GM06990 (cell line): Measurements from ENCODE around the gene EFR3B.

Experiments used
- DNase-seq: peaks from one replicate; pipeline ENCODE4 v3.0.0-alpha.2; 2011; ENCODE audit not compliant: insufficient read length; ENCODE audit errors: extremely low read depth
- H3K27me3 ChIP-seq: replicated peaks from 2 replicates; pipeline ENCODE4 v1.6.0; 2011; ENCODE audit warnings: low read length; ENCODE audit not compliant: control insufficient read depth, insufficient read depth
- H3K36me3 ChIP-seq: 2 replicates; pipeline ENCODE4 v1.5.1; 2011; ENCODE audit warnings: low read length; ENCODE audit not compliant: control insufficient read depth, insufficient read depth
- H3K4me3 ChIP-seq: replicated peaks from 2 replicates; pipeline ENCODE4 v1.5.1; 2011; ENCODE audit warnings: low read depth, mild to moderate bottlenecking, control low read depth, low read length
- TF ChIP-seq, protein P1 (sequence below): IDR thresholded peaks from 2 replicates; pipeline ENCODE4 v1.5.1; 2011; ENCODE audit warnings: low read length, control low read depth, mild to moderate bottlenecking, inconsistent platforms; ENCODE audit not compliant: insufficient read depth, poor library complexity, severe bottlenecking

The EFR3B gene

DNA sequence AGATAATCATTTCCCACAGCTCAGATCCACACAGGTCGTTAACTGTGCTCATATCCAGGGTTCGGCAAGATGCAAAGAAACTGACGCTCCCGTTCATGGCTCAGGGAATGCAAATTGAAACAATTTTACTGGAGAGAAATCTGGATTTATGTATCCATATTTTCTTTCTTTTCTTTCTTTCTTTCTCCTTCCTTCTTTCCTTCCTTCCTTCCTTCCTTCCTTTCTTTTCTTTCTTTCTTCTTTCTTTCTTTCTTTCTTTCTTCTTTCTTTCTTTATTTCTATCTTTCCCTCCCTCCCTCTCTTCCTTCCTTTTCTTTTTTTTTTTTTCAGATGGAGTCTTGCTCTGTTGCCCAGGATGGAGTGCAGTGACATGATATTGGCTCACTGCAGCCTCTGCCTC, 146.5 kb downstream of the EFR3B start:
- no peaks in the 10 kb centered on the region for H3K36me3 ChIP-seq
- TF ChIP-seq, protein P1, sequence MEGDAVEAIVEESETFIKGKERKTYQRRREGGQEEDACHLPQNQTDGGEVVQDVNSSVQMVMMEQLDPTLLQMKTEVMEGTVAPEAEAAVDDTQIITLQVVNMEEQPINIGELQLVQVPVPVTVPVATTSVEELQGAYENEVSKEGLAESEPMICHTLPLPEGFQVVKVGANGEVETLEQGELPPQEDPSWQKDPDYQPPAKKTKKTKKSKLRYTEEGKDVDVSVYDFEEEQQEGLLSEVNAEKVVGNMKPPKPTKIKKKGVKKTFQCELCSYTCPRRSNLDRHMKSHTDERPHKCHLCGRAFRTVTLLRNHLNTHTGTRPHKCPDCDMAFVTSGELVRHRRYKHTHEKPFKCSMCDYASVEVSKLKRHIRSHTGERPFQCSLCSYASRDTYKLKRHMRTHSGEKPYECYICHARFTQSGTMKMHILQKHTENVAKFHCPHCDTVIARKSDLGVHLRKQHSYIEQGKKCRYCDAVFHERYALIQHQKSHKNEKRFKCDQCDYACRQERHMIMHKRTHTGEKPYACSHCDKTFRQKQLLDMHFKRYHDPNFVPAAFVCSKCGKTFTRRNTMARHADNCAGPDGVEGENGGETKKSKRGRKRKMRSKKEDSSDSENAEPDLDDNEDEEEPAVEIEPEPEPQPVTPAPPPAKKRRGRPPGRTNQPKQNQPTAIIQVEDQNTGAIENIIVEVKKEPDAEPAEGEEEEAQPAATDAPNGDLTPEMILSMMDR: no peak
- DNase-seq: no peak

DNA sequence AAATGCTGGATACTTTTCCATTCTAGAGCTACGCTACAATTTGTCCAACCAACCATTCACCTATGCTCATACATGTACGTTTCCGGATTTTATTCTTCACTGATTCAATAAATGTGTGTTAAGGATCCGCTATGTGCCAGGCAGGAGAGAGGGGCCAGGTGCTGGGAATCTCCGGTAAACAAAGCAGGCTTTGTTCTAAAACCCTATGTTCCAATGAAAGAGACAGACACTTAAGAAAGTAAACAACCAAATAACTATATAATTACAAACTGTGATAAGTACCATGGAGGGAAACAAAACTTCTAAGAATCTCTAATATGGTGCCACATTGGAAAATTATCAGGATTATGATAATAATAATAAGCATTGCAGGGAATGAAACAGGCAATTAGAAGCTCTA, 148.7 kb downstream of the EFR3B start:
- Histone ChIP-seq H3K4me3 (no peak overlapping the region), H3K27me3 (no peaks in the 10 kb centered on the region), H3K36me3 (no peaks in the 10 kb centered on the region)
- no peak for DNase-seq
- TF ChIP-seq, protein P1: no peak

More for the DNA sequence above, 146.5 kb downstream of the EFR3B start:
- no peaks in the 10 kb centered on the region for H3K27me3 ChIP-seq
- H3K4me3 ChIP-seq: no peak overlapping the region

DNA sequence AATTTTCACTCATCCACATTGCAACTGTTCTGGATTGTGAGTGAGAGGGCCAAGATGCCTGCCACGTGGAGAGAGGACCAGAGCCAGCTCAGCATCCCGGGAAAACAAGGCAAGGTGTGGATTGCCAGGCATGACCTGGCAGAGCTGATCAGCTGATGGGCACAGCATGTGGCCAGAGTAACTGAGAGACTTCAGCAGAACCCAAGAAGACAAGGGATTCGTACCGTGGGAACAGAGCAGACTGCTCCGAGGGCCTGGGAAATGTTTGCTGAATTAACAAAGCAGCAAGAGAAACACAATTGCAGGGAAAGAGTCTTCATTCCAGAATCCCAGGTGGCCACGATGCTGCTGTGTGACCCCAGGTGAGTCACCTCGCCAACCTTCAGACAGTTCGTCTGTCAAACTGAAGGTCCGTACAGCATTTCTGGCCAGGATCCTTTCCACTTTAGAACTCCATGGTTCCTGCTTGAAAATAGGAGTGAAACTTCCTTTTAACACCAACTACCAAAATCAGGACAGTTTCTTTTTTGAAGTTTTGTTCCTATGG, 152.8 kb downstream of the EFR3B start:
- Histone ChIP-seq H3K27me3 (no peaks in the 10 kb centered on the region), H3K36me3 (no peaks in the 10 kb centered on the region), H3K4me3 (no peak overlapping the region)
- no peak for DNase-seq
- TF ChIP-seq, protein P1: no peak

DNA sequence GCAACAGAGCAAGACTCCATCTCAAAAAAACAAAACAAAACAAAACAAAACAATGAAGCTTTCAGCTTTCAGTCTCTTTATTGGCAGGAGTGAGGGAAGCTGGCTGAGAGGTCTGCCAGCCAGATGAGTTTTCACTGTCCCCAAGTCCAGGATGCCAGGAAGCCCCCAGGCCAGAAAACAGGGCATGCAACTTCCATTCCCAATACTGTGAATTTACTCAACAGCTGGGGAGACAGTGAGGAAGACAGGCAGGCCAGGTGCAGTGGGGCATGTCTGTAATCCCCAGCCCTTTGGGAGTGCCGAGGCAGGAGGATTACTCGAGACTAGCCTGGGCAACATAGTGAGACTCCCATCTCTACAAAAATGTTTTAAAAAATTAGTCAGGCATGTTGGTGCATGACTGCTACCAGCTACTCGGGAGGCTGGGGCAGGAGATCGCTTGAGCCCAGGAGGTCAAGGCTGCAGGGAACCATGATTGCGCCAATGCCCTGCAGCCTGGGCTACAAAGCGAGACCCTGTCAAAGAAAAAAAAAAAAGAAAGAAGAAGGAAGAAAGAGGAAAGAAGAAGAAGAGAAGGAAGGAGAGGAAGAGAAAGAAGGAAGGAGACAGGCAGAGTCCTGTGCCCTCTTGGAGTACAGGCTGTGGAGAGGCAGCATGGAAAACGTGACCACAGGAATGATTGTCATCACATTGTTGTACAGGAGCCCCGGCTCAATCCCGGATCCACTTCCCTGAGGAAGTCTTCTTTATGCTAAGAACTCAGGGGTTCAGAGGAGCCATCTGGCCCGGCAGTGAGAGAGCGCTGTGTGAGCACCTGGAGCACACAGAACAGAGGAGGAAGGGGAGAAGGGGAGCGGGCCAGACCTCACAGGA, 155.7 kb downstream of the EFR3B start:
- DNase-seq: no peak
- Histone ChIP-seq H3K27me3 (no peaks in the 10 kb centered on the region), H3K36me3 (no peaks in the 10 kb centered on the region), H3K4me3 (no peak overlapping the region)
- TF ChIP-seq, protein P1: no peak

DNA sequence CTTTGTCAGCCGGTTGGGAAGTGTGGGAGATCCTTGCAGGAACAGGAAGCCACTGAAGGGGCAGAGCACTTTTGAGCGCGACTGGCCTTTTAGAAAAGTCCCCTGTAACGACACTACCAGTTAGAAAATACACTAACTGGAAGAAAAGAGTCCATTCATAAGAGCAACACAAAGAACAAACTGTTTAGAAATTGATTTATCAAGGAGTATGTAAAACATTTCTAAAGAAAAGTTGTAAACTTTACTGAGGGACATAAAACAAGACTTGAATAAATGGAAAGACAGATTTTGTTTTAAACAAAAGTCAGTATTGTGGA, 156.3 kb downstream of the EFR3B start:
- Histone ChIP-seq H3K36me3 (no peaks in the 10 kb centered on the region), H3K27me3 (no peaks in the 10 kb centered on the region), H3K4me3 (no peak overlapping the region)
- TF ChIP-seq, protein P1: no peak
- no peak for DNase-seq
